Measurements from ENCODE around the gene SLC35E1. TPM values are rescaled to one million over a fixed set of nuclear protein-coding genes. Genes with fewer than 3 reads are reported as not detected.
A peak's percentile ranks its signal among the peaks of the same experiment; 100 is the strongest.

SLC35E1 gene
- total and polyA plus RNA-seq, 7 experiments from 2014 or later = 13.3 to 67.3 (median 33.7) TPM

- ChIA-PET POLR2A (no interaction called here), CTCF (no interaction called here)
Observed at GRCh38 chr19:16589917-16590316, 17.7 kb upstream of the SLC35E1 start.

GRCh38 chr19:16588824-16589577 lies 16.8 kb upstream of the SLC35E1 start:
- Histone ChIP-seq H3K27ac (ENCODE audit: low read depth, low read length) (peak overlapping the region; percentile 62), H3K4me3 (ENCODE audit: low read length) (no peak overlapping the region), H3K4me1 (ENCODE audit: control insufficient read depth in 2 of 2, insufficient read depth in 2 of 2, low read length in 2 of 2) (peaks cover 61% of the 10 kb centered on the region in 2 donors), H3K36me3 (ENCODE audit: control insufficient read depth in 2 of 3, insufficient read depth in 3 of 3, low read length in 3 of 3) (no peaks in the 10 kb centered on the region), H3K9me3 (ENCODE audit: control insufficient read depth in 2 of 3, low read length in 3 of 3) (no peaks in the 10 kb centered on the region), H3K27me3 (ENCODE audit: control insufficient read depth in 2 of 2, insufficient read depth in 2 of 2, low read length in 2 of 2) (no peaks in the 10 kb centered on the region)
- no peak for ATAC-seq
- Mint-ChIP-seq H3K4me3 (peak overlapping the region in 9 of 10 donors; percentile 81 to 90 (median 86)), H3K9me3 (peaks cover 0 to 1% (median 0%) of the 10 kb centered on the region in 11 donors), H3K27me3 (no peaks in the 10 kb centered on the region), H3K4me1 (peaks cover 51 to 91% (median 80%) of the 10 kb centered on the region in 7 donors), H3K27ac (peak overlapping the region; percentile 82 to 95 (median 90)), H3K36me3 (peaks cover 0 to 7% (median 0%) of the 10 kb centered on the region in 5 donors)
- no peak for DNase-seq
- CTCF ChIA-PET = no interaction called here
- POLR2A ChIA-PET = interaction anchor here (2.3 kb wide), 1 partner anchor 16 kb away, joined by 20 read pairs; the partner anchor contains the start of gene SLC35E1
- intact Hi-C loops (cut with micrococcal nuclease) = loop anchor here in 1 of 2 donors (1.0 kb wide), 1 partner anchor 39 kb away; the partner anchor contains the start of gene MED26

More at GRCh38 chr19:16589917-16590316, 17.7 kb upstream of the SLC35E1 start:
- Histone ChIP-seq H3K27ac (ENCODE audit: low read depth, low read length) (no peak overlapping the region), H3K4me3 (ENCODE audit: low read length) (no peak overlapping the region), H3K9me3 (ENCODE audit: control insufficient read depth in 2 of 3, low read length in 3 of 3) (no peaks in the 10 kb centered on the region), H3K36me3 (ENCODE audit: control insufficient read depth in 2 of 3, insufficient read depth in 3 of 3, low read length in 3 of 3) (no peaks in the 10 kb centered on the region), H3K4me1 (ENCODE audit: control insufficient read depth in 2 of 2, insufficient read depth in 2 of 2, low read length in 2 of 2) (peaks cover 64 to 65% of the 10 kb centered on the region in 2 donors), H3K27me3 (ENCODE audit: control insufficient read depth in 2 of 2, insufficient read depth in 2 of 2, low read length in 2 of 2) (no peaks in the 10 kb centered on the region)
- DNase-seq = no peak
- Mint-ChIP-seq H3K9me3 (peaks cover 0 to 1% (median 0%) of the 10 kb centered on the region in 11 donors), H3K27ac (peak overlapping the region in 4 of 9 donors; percentile 49 to 90 (median 72)), H3K36me3 (peaks cover 0 to 7% (median 0%) of the 10 kb centered on the region in 5 donors), H3K27me3 (no peaks in the 10 kb centered on the region), H3K4me3 (no peak overlapping the region), H3K4me1 (peaks cover 58 to 91% (median 80%) of the 10 kb centered on the region in 7 donors)
- no peak for ATAC-seq
- intact Hi-C loops (cut with micrococcal nuclease) = no loop called here

- intact Hi-C loops (cut with micrococcal nuclease) = loop anchor here (1.0 kb wide), 2 partner anchors 40 to 60 kb away; partner anchors contain the start of gene MED26 (in 1 of the 2)
- H3K27ac ChIP-seq (ENCODE audit: low read depth, low read length) = peak overlapping the region; percentile 62
- H3K36me3 ChIP-seq (ENCODE audit: control insufficient read depth in 2 of 3, insufficient read depth in 3 of 3, low read length in 3 of 3) = no peaks in the 10 kb centered on the region
- peaks cover 60 to 61% of the 10 kb centered on the region in 2 donors for H3K4me1 ChIP-seq (ENCODE audit: control insufficient read depth in 2 of 2, insufficient read depth in 2 of 2, low read length in 2 of 2)
- Mint-ChIP-seq H3K36me3 (peaks cover 0 to 5% (median 0%) of the 10 kb centered on the region in 5 donors), H3K27ac (peak overlapping the region; percentile 82 to 95 (median 90)), H3K4me1 (peaks cover 51 to 91% (median 80%) of the 10 kb centered on the region in 7 donors), H3K27me3 (no peaks in the 10 kb centered on the region), H3K9me3 (no peaks in the 10 kb centered on the region), H3K4me3 (peak overlapping the region; percentile 81 to 90 (median 86))
- H3K9me3 ChIP-seq (ENCODE audit: control insufficient read depth in 2 of 3, low read length in 3 of 3) = no peaks in the 10 kb centered on the region
- peak; percentile 31 to 64 (median 59) for DNase-seq
- ChIA-PET CTCF (interaction anchor here (0.6 to 1.9 kb wide), 5 partner anchors 9 to 801 kb away, joined by 3 to 7 read pairs (median 3); no protein-coding TSS in a partner anchor), POLR2A (interaction anchor here (1.2 to 2.3 kb wide), 6 partner anchors 15 to 92 kb away, joined by 3 to 20 read pairs (median 7); partner anchors contain the start of genes CALR3, MED26 and SLC35E1)
- peak; percentile 71 for ATAC-seq
- H3K4me3 ChIP-seq (ENCODE audit: low read length) = peak overlapping the region; percentile 50
- H3K27me3 ChIP-seq (ENCODE audit: control insufficient read depth in 2 of 2, insufficient read depth in 2 of 2, low read length in 2 of 2) = no peaks in the 10 kb centered on the region
Observed at GRCh38 chr19:16587833-16588823, 15.9 kb upstream of the SLC35E1 start.

GRCh38 chr19:16586991-16587832 lies 15.0 kb upstream of the SLC35E1 start:
- ATAC-seq = peak; percentile 1

GRCh38 chr19:16586477-16586871 lies 14.3 kb upstream of the SLC35E1 start:
- Histone ChIP-seq H3K4me3 (ENCODE audit: low read length) (no peak overlapping the region), H3K9me3 (ENCODE audit: control insufficient read depth in 2 of 3, low read length in 3 of 3) (no peaks in the 10 kb centered on the region), H3K36me3 (ENCODE audit: control insufficient read depth in 2 of 3, insufficient read depth in 3 of 3, low read length in 3 of 3) (peaks cover 0 to 4% (median 0%) of the 10 kb centered on the region in 3 experiments), H3K27ac (ENCODE audit: low read depth, low read length) (peak overlapping the region; percentile 62), H3K27me3 (ENCODE audit: control insufficient read depth in 2 of 2, insufficient read depth in 2 of 2, low read length in 2 of 2) (no peaks in the 10 kb centered on the region), H3K4me1 (ENCODE audit: control insufficient read depth in 2 of 2, insufficient read depth in 2 of 2, low read length in 2 of 2) (peaks cover 65% of the 10 kb centered on the region in 2 donors)
- Mint-ChIP-seq H3K4me3 (peak overlapping the region in 9 of 10 donors; percentile 68 to 90 (median 86)), H3K4me1 (peaks cover 49 to 96% (median 84%) of the 10 kb centered on the region in 7 donors), H3K27me3 (no peaks in the 10 kb centered on the region), H3K27ac (peak overlapping the region; percentile 82 to 95 (median 90)), H3K9me3 (no peaks in the 10 kb centered on the region), H3K36me3 (peaks cover 0 to 5% (median 0%) of the 10 kb centered on the region in 5 donors)
- CTCF ChIA-PET = interaction anchor here (1.5 to 1.9 kb wide), 2 partner anchors 8 to 13 kb away, joined by 7 read pairs; no protein-coding TSS in a partner anchor
- intact Hi-C loops (cut with micrococcal nuclease) = no loop called here
- DNase-seq (no peak), ATAC-seq (no peak)
- POLR2A ChIA-PET = interaction anchor here (0.6 to 1.8 kb wide), 5 partner anchors 9 to 41 kb away, joined by 3 to 14 read pairs (median 3); partner anchors contain the start of gene MED26

More at GRCh38 chr19:16586991-16587832, 15.0 kb upstream of the SLC35E1 start:
- peaks cover 0 to under 1% (median 0%) of the 10 kb centered on the region in 3 experiments for H3K36me3 ChIP-seq (ENCODE audit: control insufficient read depth in 2 of 3, insufficient read depth in 3 of 3, low read length in 3 of 3)
- peak overlapping the region; percentile 62 for H3K27ac ChIP-seq (ENCODE audit: low read depth, low read length)
- H3K27me3 ChIP-seq (ENCODE audit: control insufficient read depth in 2 of 2, insufficient read depth in 2 of 2, low read length in 2 of 2) = no peaks in the 10 kb centered on the region
- H3K4me3 ChIP-seq (ENCODE audit: low read length) = peak overlapping the region; percentile 50
- Mint-ChIP-seq H3K27ac (peak overlapping the region; percentile 82 to 95 (median 90)), H3K9me3 (no peaks in the 10 kb centered on the region), H3K4me1 (peaks cover 49 to 94% (median 83%) of the 10 kb centered on the region in 7 donors), H3K4me3 (peak overlapping the region; percentile 81 to 90 (median 86)), H3K36me3 (peaks cover 0 to 5% (median 0%) of the 10 kb centered on the region in 5 donors), H3K27me3 (no peaks in the 10 kb centered on the region)
- DNase-seq = peak; percentile 37 to 69 (median 61)
- H3K9me3 ChIP-seq (ENCODE audit: control insufficient read depth in 2 of 3, low read length in 3 of 3) = no peaks in the 10 kb centered on the region
- POLR2A ChIA-PET = interaction anchor here (0.6 to 2.3 kb wide), 10 partner anchors 10 to 92 kb away, joined by 3 to 20 read pairs (median 3); partner anchors contain the start of genes CALR3, MED26 and SLC35E1
- intact Hi-C loops (cut with micrococcal nuclease) = loop anchor here in 1 of 2 donors (1.0 kb wide), 1 partner anchor 59 kb away; no protein-coding TSS in a partner anchor
- CTCF ChIA-PET = interaction anchor here (0.6 to 1.9 kb wide), 5 partner anchors 9 to 802 kb away, joined by 3 to 7 read pairs (median 3); no protein-coding TSS in a partner anchor
- peaks cover 65% of the 10 kb centered on the region in 2 donors for H3K4me1 ChIP-seq (ENCODE audit: control insufficient read depth in 2 of 2, insufficient read depth in 2 of 2, low read length in 2 of 2)
